GM21723 (cell line): ENCODE measurements around the gene UBA1.

Experiments
- ATAC-seq: cut with Tn5 transposase; IDR thresholded peaks from one replicate; pipeline ENCODE4 v1.9.1; 2021; ENCODE audit warnings: mild to moderate bottlenecking, moderate library complexity; ENCODE audit not compliant: unreplicated experiment

UBA1 gene

GRCh38 chrX:47210661-47211425 lies 17.2 kb downstream of the UBA1 start:
- no peak for ATAC-seq

GRCh38 chrX:47212381-47213293 lies 19.0 kb downstream of the UBA1 start:
- no peak for ATAC-seq

- ATAC-seq = no peak
These were observed 20.9 kb downstream of the UBA1 start for GRCh38 chrX:47214435-47215077.

GRCh38 chrX:47215291-47215900 lies 21.8 kb downstream of the UBA1 start:
- no peak for ATAC-seq

GRCh38 chrX:47216393-47216925 lies 22.8 kb downstream of the UBA1 start:
- ATAC-seq = no peak

GRCh38 chrX:47217121-47217851 lies 23.7 kb downstream of the UBA1 start:
- no peak for ATAC-seq

GRCh38 chrX:47217852-47218279 lies 24.2 kb downstream of the UBA1 start:
- peak; percentile 86 for ATAC-seq

- ATAC-seq = peak; percentile 51
These were observed 24.8 kb downstream of the UBA1 start, which contains the start of gene CDK16 for GRCh38 chrX:47218280-47218919. TSS of gene CDK16 (plus strand) at chrX:47218681. CDS start at chrX:47223558, 4,877 bp downstream.

- peak; percentile 5 for ATAC-seq
These were observed 25.5 kb downstream of the UBA1 start for GRCh38 chrX:47218920-47219815.

- ATAC-seq = no peak
These were observed 28.1 kb downstream of the UBA1 start for GRCh38 chrX:47221756-47222155.

GRCh38 chrX:47222751-47223350 lies 29.2 kb downstream of the UBA1 start:
- ATAC-seq = no peak

- ATAC-seq = no peak
These were observed 30.0 kb downstream of the UBA1 start for GRCh38 chrX:47223476-47224250.

GRCh38 chrX:47224266-47224895 lies 30.8 kb downstream of the UBA1 start:
- ATAC-seq = no peak

- no peak for ATAC-seq
These were observed 31.3 kb downstream of the UBA1 start for GRCh38 chrX:47224896-47225290.

GRCh38 chrX:47226071-47226470 lies 32.4 kb downstream of the UBA1 start:
- ATAC-seq = no peak

GRCh38 chrX:47226531-47227333 lies 33.1 kb downstream of the UBA1 start:
- no peak for ATAC-seq
